Parathyroid adenoma (tissue), 2 donors: ENCODE data around the gene JMJD8.

ENCODE experiments used
- H2AFZ ChIP-seq: fragments of 300-600 bp; sonication (generic); one replicate; pipeline ENCODE4 v1.7.0; 2017; ENCODE audit warnings: antibody characterized with exemption, mild to moderate bottlenecking
- H3K27ac ChIP-seq: fragments of 300-600 bp; sonication (generic); one replicate; pipeline ENCODE4 v1.7.0; 2017
- H3K27me3 ChIP-seq: fragments of 300-600 bp; sonication (generic); one replicate; pipeline ENCODE4 v1.7.0; 2017; ENCODE audit warnings: low read length; ENCODE audit not compliant: control insufficient read depth, insufficient read depth
- H3K36me3 ChIP-seq: fragments of 300-600 bp; sonication (generic); one replicate; pipeline ENCODE4 v1.7.0; 2017; ENCODE audit warnings: low read length; ENCODE audit not compliant: control insufficient read depth, insufficient read depth
- H3K4me1 ChIP-seq: fragments of 300-600 bp; sonication (generic); one replicate; pipeline ENCODE4 v1.7.0; 2017; ENCODE audit warnings: control low read depth
- H3K4me2 ChIP-seq: fragments of 300-600 bp; sonication (generic); one replicate; pipeline ENCODE4 v1.7.0; 2017; ENCODE audit warnings: low read length
- H3K4me3 ChIP-seq: fragments of 300-600 bp; sonication (generic); one replicate; pipeline ENCODE4 v1.7.0; 2017; ENCODE audit warnings: low read depth, low read length
- H3K79me2 ChIP-seq: fragments of 300-600 bp; sonication (generic); one replicate; pipeline ENCODE4 v1.7.0; 2017; ENCODE audit warnings: control low read depth
- H3K9ac ChIP-seq: fragments of 300-600 bp; sonication (generic); one replicate; pipeline ENCODE4 v1.7.0; 2017; ENCODE audit warnings: mild to moderate bottlenecking
- H3K9me3 ChIP-seq: fragments of 300-600 bp; sonication (generic); one replicate; pipeline ENCODE4 v1.7.0; 2017; ENCODE audit warnings: low read length; ENCODE audit not compliant: control insufficient read depth
- TF ChIP-seq, protein P1 (sequence below): fragments of 300-600 bp; sonication (generic); IDR thresholded peaks from one replicate; pipeline ENCODE4 v1.7.0; 2017; ENCODE audit warnings: antibody characterized with exemption, mild to moderate bottlenecking
- donor health status: primary hyperparathyroidism.

Gene JMJD8

DNA sequence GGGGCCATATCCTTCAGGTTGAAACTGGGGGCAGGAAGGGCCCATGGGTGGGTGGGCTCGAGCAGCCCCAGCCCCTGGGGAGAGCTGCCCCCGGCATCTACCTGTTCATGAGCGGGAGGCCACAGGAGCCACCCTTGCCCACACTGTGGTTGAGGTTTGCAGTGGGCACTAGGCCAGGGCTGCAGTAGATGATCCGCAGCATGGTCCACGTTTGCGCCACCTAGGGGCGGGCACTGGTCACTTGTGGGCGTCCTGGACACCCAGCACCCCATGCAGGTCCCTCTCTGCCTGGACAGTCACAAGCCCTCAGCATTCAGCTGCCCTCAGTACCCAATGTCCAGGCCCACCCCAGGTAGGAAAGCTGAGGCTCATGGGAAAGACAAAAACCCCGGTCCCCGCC lies 1.8 kb upstream of the JMJD8 start:
- Histone ChIP-seq H3K4me1 (peaks cover 22% of the 10 kb centered on the region), H2AFZ (no peak overlapping the region), H3K4me3 (no peak overlapping the region), H3K9me3 (no peaks in the 10 kb centered on the region), H3K4me2 (no peak overlapping the region), H3K9ac (no peak overlapping the region), H3K27me3 (no peaks in the 10 kb centered on the region), H3K79me2 (peaks cover 11% of the 10 kb centered on the region), H3K36me3 (no peaks in the 10 kb centered on the region), H3K27ac (no peak overlapping the region)
- TF ChIP-seq, protein P1, sequence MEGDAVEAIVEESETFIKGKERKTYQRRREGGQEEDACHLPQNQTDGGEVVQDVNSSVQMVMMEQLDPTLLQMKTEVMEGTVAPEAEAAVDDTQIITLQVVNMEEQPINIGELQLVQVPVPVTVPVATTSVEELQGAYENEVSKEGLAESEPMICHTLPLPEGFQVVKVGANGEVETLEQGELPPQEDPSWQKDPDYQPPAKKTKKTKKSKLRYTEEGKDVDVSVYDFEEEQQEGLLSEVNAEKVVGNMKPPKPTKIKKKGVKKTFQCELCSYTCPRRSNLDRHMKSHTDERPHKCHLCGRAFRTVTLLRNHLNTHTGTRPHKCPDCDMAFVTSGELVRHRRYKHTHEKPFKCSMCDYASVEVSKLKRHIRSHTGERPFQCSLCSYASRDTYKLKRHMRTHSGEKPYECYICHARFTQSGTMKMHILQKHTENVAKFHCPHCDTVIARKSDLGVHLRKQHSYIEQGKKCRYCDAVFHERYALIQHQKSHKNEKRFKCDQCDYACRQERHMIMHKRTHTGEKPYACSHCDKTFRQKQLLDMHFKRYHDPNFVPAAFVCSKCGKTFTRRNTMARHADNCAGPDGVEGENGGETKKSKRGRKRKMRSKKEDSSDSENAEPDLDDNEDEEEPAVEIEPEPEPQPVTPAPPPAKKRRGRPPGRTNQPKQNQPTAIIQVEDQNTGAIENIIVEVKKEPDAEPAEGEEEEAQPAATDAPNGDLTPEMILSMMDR: peak; percentile 27

- Histone ChIP-seq H3K4me1 (peaks cover 18% of the 10 kb centered on the region), H3K79me2 (peaks cover 11% of the 10 kb centered on the region), H3K9ac (no peak overlapping the region), H3K27ac (no peak overlapping the region), H3K9me3 (no peaks in the 10 kb centered on the region), H3K4me3 (no peak overlapping the region), H3K27me3 (no peaks in the 10 kb centered on the region), H3K4me2 (no peak overlapping the region), H3K36me3 (no peaks in the 10 kb centered on the region), H2AFZ (no peak overlapping the region)
- TF ChIP-seq, protein P1: no peak
Measured at GRCh38 chr16:684961-685696, 995 bp upstream of the JMJD8 start.

DNA sequence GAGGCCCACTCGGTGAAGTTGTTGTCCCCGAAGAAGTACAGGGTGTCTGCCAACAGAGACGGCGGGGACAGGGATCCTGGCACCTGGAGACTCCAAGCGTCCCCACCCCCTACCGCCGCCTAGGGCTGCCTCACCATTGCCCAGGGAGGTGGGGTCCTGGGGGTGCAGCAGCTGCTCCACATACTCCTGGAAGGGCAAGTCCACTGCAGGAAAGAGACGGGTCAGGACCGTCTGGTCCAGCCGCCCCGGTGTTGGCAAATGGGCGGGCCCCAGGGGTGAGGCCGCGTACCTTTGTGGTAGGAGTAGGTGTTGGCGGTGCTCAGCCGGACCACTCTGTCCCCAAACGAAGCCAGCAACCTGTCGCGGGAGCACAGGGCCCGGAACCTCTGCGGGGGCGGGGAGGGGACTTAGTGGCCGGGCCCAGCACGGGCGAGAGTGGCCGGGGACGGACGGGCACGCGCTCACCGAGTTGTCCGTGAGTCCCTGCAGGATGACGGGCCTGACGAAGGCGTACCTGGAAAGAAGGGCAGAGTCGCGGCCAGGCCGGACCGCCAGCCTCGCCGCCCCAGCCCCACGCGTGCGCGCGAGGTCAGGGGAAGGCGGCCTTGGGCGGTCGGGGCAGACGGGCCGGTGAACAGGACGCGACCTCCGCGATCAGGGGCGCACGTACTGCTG lies 601 bp downstream of the JMJD8 start:
- TF ChIP-seq, protein P1: no peak
- Histone ChIP-seq H2AFZ (no peak overlapping the region), H3K79me2 (peaks cover 8% of the 10 kb centered on the region), H3K4me2 (peak overlapping the region; percentile 76), H3K9me3 (no peaks in the 10 kb centered on the region), H3K27ac (peak overlapping the region; percentile 39), H3K36me3 (no peaks in the 10 kb centered on the region), H3K4me3 (peak overlapping the region; percentile 38), H3K4me1 (peaks cover 9% of the 10 kb centered on the region), H3K9ac (no peak overlapping the region), H3K27me3 (no peaks in the 10 kb centered on the region)

GRCh38 chr16:682493-683395 lies 1.4 kb downstream of the JMJD8 start:
- Histone ChIP-seq H3K27ac (no peak overlapping the region), H3K4me1 (peaks cover 9% of the 10 kb centered on the region), H3K9me3 (no peaks in the 10 kb centered on the region), H3K36me3 (no peaks in the 10 kb centered on the region), H3K79me2 (peaks cover 8% of the 10 kb centered on the region), H2AFZ (no peak overlapping the region), H3K27me3 (no peaks in the 10 kb centered on the region), H3K9ac (no peak overlapping the region), H3K4me2 (peak overlapping the region; percentile 76), H3K4me3 (no peak overlapping the region)
- TF ChIP-seq, protein P1: no peak
